Progenitor cell of endocrine pancreas (in vitro differentiated cells): ENCODE data around the gene ZW10. TPM values are rescaled to one million over a fixed set of nuclear protein-coding genes. Genes with fewer than 3 reads are reported as not detected.
"Not testable (repeated sequence)": the region's sequence is repeated elsewhere in the genome, so short reads cannot be mapped to it uniquely, and the experiment has no call there.

Experiments
- DNase-seq: peaks from one replicate; pipeline ENCODE4 v3.0.0; 2021; ENCODE audit warnings: low spot score; ENCODE audit not compliant: unreplicated experiment
- H3K27ac Mint-ChIP-seq: 2 replicates; pipeline ENCODE4 v1.8.0; 2021; ENCODE audit warnings: mild to moderate bottlenecking, moderate library complexity, mixed read lengths
- H3K27me3 Mint-ChIP-seq: 2 replicates; pipeline ENCODE4 v1.8.0; 2021; ENCODE audit warnings: mixed read lengths
- H3K36me3 Mint-ChIP-seq: 2 replicates; pipeline ENCODE4 v1.8.0; 2022; ENCODE audit warnings: mixed read lengths; ENCODE audit not compliant: insufficient read depth
- H3K4me1 Mint-ChIP-seq: 2 replicates; pipeline ENCODE4 v1.8.0; 2021; ENCODE audit warnings: low read depth, mixed read lengths
- H3K4me3 Mint-ChIP-seq: 2 replicates; pipeline ENCODE4 v1.8.0; 2021; ENCODE audit warnings: low read depth, mild to moderate bottlenecking, moderate library complexity, mixed read lengths
- H3K9me3 Mint-ChIP-seq: 2 replicates; pipeline ENCODE4 v1.8.0; 2021; ENCODE audit warnings: low read depth, mixed read lengths
- CTCF ChIP-seq: fragments of 200-600 bp; sonication (generic); IDR thresholded peaks from one replicate; pipeline ENCODE4 v1.5.0; 2021; ENCODE audit warnings: antibody characterized with exemption, mild to moderate bottlenecking; ENCODE audit not compliant: unreplicated experiment
- total RNA-seq: library from RNA; stranded (reverse); gene quantifications from 2 replicates; pipeline ENCODE4 v1.2.1, GENCODE V29; 2021

ZW10 gene
- total RNA-seq, 1 donor from 2014 or later, result 18.9 TPM

GRCh38 chr11:113778111-113778910 is 4.8 kb upstream of the ZW10 start:
- no peak for TF ChIP-seq CTCF
- peaks cover 2% of the 10 kb centered on the region for H3K36me3 Mint-ChIP-seq
- no peak overlapping the region for H3K4me3 Mint-ChIP-seq
- H3K27me3 Mint-ChIP-seq, result peaks cover 44% of the 10 kb centered on the region
- H3K9me3 Mint-ChIP-seq, result no peaks in the 10 kb centered on the region
- H3K27ac Mint-ChIP-seq, result no peak overlapping the region
- peaks cover 2% of the 10 kb centered on the region for H3K4me1 Mint-ChIP-seq
- no peak for DNase-seq

GRCh38 chr11:113774174-113774503 is 647 bp upstream of the ZW10 start:
- no peak for TF ChIP-seq CTCF
- H3K4me1 Mint-ChIP-seq, result peaks cover 11% of the 10 kb centered on the region
- H3K4me3 Mint-ChIP-seq, result peak overlapping the region; percentile 100
- H3K27me3 Mint-ChIP-seq, result peaks cover 30% of the 10 kb centered on the region
- H3K9me3 Mint-ChIP-seq, result no peaks in the 10 kb centered on the region
- no peak for DNase-seq
- H3K36me3 Mint-ChIP-seq, result peaks cover 2% of the 10 kb centered on the region
- H3K27ac Mint-ChIP-seq, result peak overlapping the region; percentile 98

GRCh38 chr11:113773092-113773415 is 438 bp downstream of the ZW10 start:
- Mint-ChIP-seq H3K27ac (peak overlapping the region; percentile 98), H3K9me3 (no peaks in the 10 kb centered on the region), H3K4me3 (peak overlapping the region; percentile 100), H3K36me3 (peaks cover 2% of the 10 kb centered on the region), H3K27me3 (peaks cover 30% of the 10 kb centered on the region), H3K4me1 (peaks cover 11% of the 10 kb centered on the region)
- DNase-seq, result no peak
- no peak for TF ChIP-seq CTCF

GRCh38 chr11:113771964-113772363 is 1.5 kb downstream of the ZW10 start:
- DNase-seq, result no peak
- no peak for TF ChIP-seq CTCF
- peaks cover 20% of the 10 kb centered on the region for H3K27me3 Mint-ChIP-seq
- peaks cover 10% of the 10 kb centered on the region for H3K36me3 Mint-ChIP-seq
- H3K4me1 Mint-ChIP-seq, result peaks cover 11% of the 10 kb centered on the region
- no peaks in the 10 kb centered on the region for H3K9me3 Mint-ChIP-seq
- peak overlapping the region; percentile 39 for H3K27ac Mint-ChIP-seq
- H3K4me3 Mint-ChIP-seq, result peak overlapping the region; percentile 100

GRCh38 chr11:113764527-113765219 is 8.8 kb downstream of the ZW10 start:
- Mint-ChIP-seq H3K27ac (peak overlapping the region; percentile 14), H3K36me3 (peaks cover 36% of the 10 kb centered on the region), H3K4me1 (peaks cover 2% of the 10 kb centered on the region), H3K9me3 (peaks cover 13% of the 10 kb centered on the region), H3K4me3 (no peak overlapping the region), H3K27me3 (no peaks in the 10 kb centered on the region)
- no peak for DNase-seq
- TF ChIP-seq CTCF, result no peak

GRCh38 chr11:113763040-113763439 is 10.5 kb downstream of the ZW10 start:
- peaks cover 13% of the 10 kb centered on the region for H3K9me3 Mint-ChIP-seq
- H3K4me3 Mint-ChIP-seq, H3K27ac Mint-ChIP-seq, H3K27me3 Mint-ChIP-seq, H3K4me1 Mint-ChIP-seq, DNase-seq: not testable (repeated sequence)
- H3K36me3 Mint-ChIP-seq, result peaks cover 40% of the 10 kb centered on the region
